H9 (cell line): ENCODE measurements around the gene MRPS21. TPM values are rescaled to one million over a fixed set of nuclear protein-coding genes. Genes with fewer than 3 reads are reported as not detected.
A peak's percentile ranks its signal among the peaks of the same experiment; 100 is the strongest.

Source experiments
- DNase-seq: peaks from one replicate; pipeline ENCODE4 v3.0.0-alpha.2; 2017
- H2AFZ ChIP-seq: one replicate; pipeline ENCODE4 v1.6.1; 2013; ENCODE audit warnings: mild to moderate bottlenecking, low read length, control low read depth, moderate library complexity
- H2AK5ac ChIP-seq: 2 replicates; pipeline ENCODE4 v1.6.1; 2013; ENCODE audit warnings: low read length, control low read depth, mixed read lengths; ENCODE audit not compliant: insufficient read length
- H2BK120ac ChIP-seq: one replicate; pipeline ENCODE4 v1.6.1; 2013; ENCODE audit warnings: low read depth, mild to moderate bottlenecking, low read length, control low read depth, inconsistent platforms; ENCODE audit not compliant: poor library complexity, severe bottlenecking
- H2BK12ac ChIP-seq: 2 replicates; pipeline ENCODE4 v1.6.1; 2013; ENCODE audit warnings: low read length, control low read depth, mixed read lengths, low read depth; ENCODE audit not compliant: insufficient read length
- H2BK15ac ChIP-seq: 2 replicates; pipeline ENCODE4 v1.6.1; 2013; ENCODE audit warnings: low read depth, low read length, control low read depth
- H2BK20ac ChIP-seq: one replicate; pipeline ENCODE4 v1.6.1; 2013; ENCODE audit warnings: low read depth, mild to moderate bottlenecking, low read length, control low read depth, inconsistent platforms; ENCODE audit not compliant: poor library complexity, severe bottlenecking
- H2BK5ac ChIP-seq: 2 replicates; pipeline ENCODE4 v1.6.1; 2013; ENCODE audit warnings: low read length, control low read depth, mixed read lengths; ENCODE audit not compliant: insufficient read length
- H3K14ac ChIP-seq: 2 replicates; pipeline ENCODE4 v1.6.1; 2013; ENCODE audit warnings: low read length, control low read depth; ENCODE audit not compliant: insufficient read depth
- H3K18ac ChIP-seq: 2 replicates; pipeline ENCODE4 v1.6.1; 2013; ENCODE audit warnings: low read depth, mild to moderate bottlenecking, mixed read lengths, low read length, control low read depth; ENCODE audit not compliant: insufficient read length
- H3K23ac ChIP-seq: 2 replicates; pipeline ENCODE4 v1.6.1; 2013; ENCODE audit warnings: low read length, control low read depth, mixed read lengths, low read depth; ENCODE audit not compliant: insufficient read length
- H3K23me2 ChIP-seq: 2 replicates; pipeline ENCODE4 v1.6.1; 2013; ENCODE audit warnings: low read depth, mild to moderate bottlenecking, mixed read lengths, low read length, control low read depth; ENCODE audit not compliant: insufficient read length, poor library complexity, severe bottlenecking
- H3K27ac ChIP-seq: 2 replicates; pipeline ENCODE4 v1.5.1; 2013; ENCODE audit warnings: low read length, control low read depth, mixed read lengths, low read depth; ENCODE audit not compliant: insufficient read length
- H3K27me3 ChIP-seq: 2 replicates; pipeline ENCODE4 v1.6.1; 2013; ENCODE audit warnings: low read length, control low read depth, inconsistent platforms; ENCODE audit not compliant: insufficient read depth
- H3K4ac ChIP-seq: 2 replicates; pipeline ENCODE4 v1.6.1; 2013; ENCODE audit warnings: low read depth, mild to moderate bottlenecking, control low read depth, inconsistent platforms, low read length, moderate library complexity
- H3K4me1 ChIP-seq: 2 replicates; pipeline ENCODE4 v1.6.1; 2013; ENCODE audit warnings: low read length, control low read depth, inconsistent platforms; ENCODE audit not compliant: insufficient read depth
- H3K4me2 ChIP-seq: 2 replicates; pipeline ENCODE4 v1.6.1; 2013; ENCODE audit warnings: low read length, control low read depth, mixed read lengths; ENCODE audit not compliant: insufficient read length, insufficient read depth
- H3K56ac ChIP-seq: 2 replicates; pipeline ENCODE4 v1.6.1; 2013; ENCODE audit warnings: low read depth, mild to moderate bottlenecking, mixed read lengths, low read length, control low read depth; ENCODE audit not compliant: insufficient read length
- H3K79me1 ChIP-seq: 2 replicates; pipeline ENCODE4 v1.6.1; 2013; ENCODE audit warnings: low read depth, mild to moderate bottlenecking, moderate library complexity, low read length, control low read depth, inconsistent platforms; ENCODE audit not compliant: insufficient read depth, poor library complexity, severe bottlenecking
- H3K79me2 ChIP-seq: 2 replicates; pipeline ENCODE4 v1.6.1; 2013; ENCODE audit warnings: low read length, control low read depth, inconsistent platforms; ENCODE audit not compliant: insufficient read depth
- H3K9ac ChIP-seq: 2 replicates; pipeline ENCODE4 v1.6.1; 2013; ENCODE audit warnings: low read length, control low read depth, mixed read lengths; ENCODE audit not compliant: insufficient read length; ENCODE audit errors: extremely low read depth
- H3K9me3 ChIP-seq: one replicate; pipeline ENCODE4 v1.6.1; 2013; ENCODE audit warnings: low read depth, low read length, inconsistent platforms; ENCODE audit not compliant: control insufficient read depth
- H3T11ph ChIP-seq: one replicate; pipeline ENCODE4 v1.6.1; 2013; ENCODE audit warnings: mild to moderate bottlenecking, low read length, control low read depth, inconsistent platforms
- H4K20me1 ChIP-seq: one replicate; pipeline ENCODE4 v1.6.1; 2013; ENCODE audit not compliant: control insufficient read depth, insufficient read length, insufficient read depth
- H4K5ac ChIP-seq: 2 replicates; pipeline ENCODE4 v1.6.1; 2013; ENCODE audit warnings: low read depth, mild to moderate bottlenecking, mixed read lengths, low read length, control low read depth; ENCODE audit not compliant: insufficient read length
- H4K8ac ChIP-seq: replicated peaks from 2 replicates; pipeline ENCODE4 v1.6.1; 2013; ENCODE audit warnings: low read length, control low read depth, mixed read lengths, low read depth; ENCODE audit not compliant: insufficient read length
- H4K91ac ChIP-seq: 2 replicates; pipeline ENCODE4 v1.6.1; 2013; ENCODE audit warnings: low read depth, mild to moderate bottlenecking, moderate library complexity, mixed read lengths, low read length, control low read depth; ENCODE audit not compliant: insufficient read length
- H3K27ac Mint-ChIP-seq, 3 experiments: 2 replicates in 2 of 3; 3 replicates in 1 of 3; pipeline ENCODE4 v1.8.0; 2020 to 2021; ENCODE audit warnings: mixed read lengths in 3 of 3, mild to moderate bottlenecking in 1 of 3, moderate library complexity in 1 of 3
- H3K27me3 Mint-ChIP-seq: 2 replicates; pipeline ENCODE4 v1.8.0; 2021; ENCODE audit warnings: low read depth, mild to moderate bottlenecking, moderate library complexity, mixed read lengths
- H3K36me3 Mint-ChIP-seq, 3 experiments: 2 replicates in 2 of 3; 3 replicates in 1 of 3; pipeline ENCODE4 v1.8.0; 2020 to 2021; ENCODE audit warnings: low read depth in 3 of 3, mixed read lengths in 3 of 3; ENCODE audit not compliant: insufficient read depth in 1 of 3
- H3K4me1 Mint-ChIP-seq, 2 experiments: 2 replicates each; pipeline ENCODE4 v1.8.0; 2020; ENCODE audit warnings: mixed read lengths in 2 of 2
- H3K4me3 Mint-ChIP-seq, 2 experiments: 2 replicates in 1 of 2; 3 replicates in 1 of 2; pipeline ENCODE4 v1.8.0; 2020 to 2021; ENCODE audit warnings: mild to moderate bottlenecking in 2 of 2, mixed read lengths in 2 of 2, moderate library complexity in 1 of 2
- H3K9me3 Mint-ChIP-seq, 2 experiments: 2 replicates in 1 of 2; 3 replicates in 1 of 2; pipeline ENCODE4 v1.8.0; 2020; ENCODE audit warnings: mild to moderate bottlenecking in 2 of 2, mixed read lengths in 2 of 2, moderate library complexity in 1 of 2
- WGBS: extraction: QIAGEN DNeasy Blood & Tissue Kit; methylation state at CpG from one replicate; pipeline ENCODE4 v1.1.7; 2013; ENCODE audit warnings: missing lambda C conversion rate, low lambda C conversion rate, mixed read lengths; ENCODE audit not compliant: insufficient read length; ENCODE audit errors: extremely low coverage; 5-methylcytosine and 5-hydroxymethylcytosine counted together
- total RNA-seq: library from RNA; stranded (reverse); gene quantifications from 2 replicates; pipeline ENCODE4 v1.2.1, GENCODE V29; 2021
- TF ChIP-seq, protein P1 (sequence below): fragments of 200-600 bp; sonication (generic); conservative IDR thresholded peaks from 3 replicates; pipeline ENCODE4 v1.8.0; 2021; ENCODE audit warnings: antibody characterized with exemption, mild to moderate bottlenecking

The MRPS21 gene
- total RNA-seq, 1 experiment from 2014 or later = 113 TPM

DNA sequence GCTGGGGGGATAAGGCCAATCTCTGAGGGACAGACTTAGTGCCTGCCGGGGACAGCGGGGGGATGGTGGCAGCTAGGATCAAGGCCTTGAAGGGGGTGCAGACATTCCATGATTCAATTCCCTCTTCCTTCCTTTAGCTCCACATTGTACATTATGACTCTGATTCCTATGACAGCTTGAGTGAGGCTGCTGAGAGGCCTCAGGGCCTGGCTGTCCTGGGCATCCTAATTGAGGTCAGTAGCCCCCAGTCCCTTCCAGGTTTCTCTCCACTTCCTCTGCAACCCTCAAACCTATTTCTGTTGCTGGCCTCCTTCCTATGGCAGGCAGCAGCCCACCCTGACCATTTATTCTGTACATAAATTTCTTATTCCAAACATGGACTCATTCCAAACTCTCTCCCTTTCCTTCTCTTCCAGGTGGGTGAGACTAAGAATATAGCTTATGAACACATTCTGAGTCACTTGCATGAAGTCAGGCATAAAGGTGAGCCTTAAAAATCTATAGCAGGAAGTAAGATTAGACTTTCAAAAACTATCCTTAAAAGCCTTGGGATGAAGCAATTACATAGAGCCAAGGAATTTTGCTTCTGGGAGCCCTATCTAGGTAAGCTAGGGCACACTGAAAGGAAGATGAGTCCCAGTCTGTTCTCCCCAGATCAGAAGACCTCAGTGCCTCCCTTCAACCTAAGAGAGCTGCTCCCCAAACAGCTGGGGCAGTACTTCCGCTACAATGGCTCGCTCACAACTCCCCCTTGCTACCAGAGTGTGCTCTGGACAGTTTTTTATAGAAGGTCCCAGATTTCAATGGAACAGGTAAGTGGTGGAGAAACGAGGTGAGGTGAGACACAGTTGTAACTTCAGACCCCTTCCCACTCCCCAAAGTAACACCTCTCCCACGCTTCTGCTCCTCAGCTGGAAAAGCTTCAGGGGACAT lies 31.0 kb upstream of the MRPS21 start:
- TF ChIP-seq, protein P1, sequence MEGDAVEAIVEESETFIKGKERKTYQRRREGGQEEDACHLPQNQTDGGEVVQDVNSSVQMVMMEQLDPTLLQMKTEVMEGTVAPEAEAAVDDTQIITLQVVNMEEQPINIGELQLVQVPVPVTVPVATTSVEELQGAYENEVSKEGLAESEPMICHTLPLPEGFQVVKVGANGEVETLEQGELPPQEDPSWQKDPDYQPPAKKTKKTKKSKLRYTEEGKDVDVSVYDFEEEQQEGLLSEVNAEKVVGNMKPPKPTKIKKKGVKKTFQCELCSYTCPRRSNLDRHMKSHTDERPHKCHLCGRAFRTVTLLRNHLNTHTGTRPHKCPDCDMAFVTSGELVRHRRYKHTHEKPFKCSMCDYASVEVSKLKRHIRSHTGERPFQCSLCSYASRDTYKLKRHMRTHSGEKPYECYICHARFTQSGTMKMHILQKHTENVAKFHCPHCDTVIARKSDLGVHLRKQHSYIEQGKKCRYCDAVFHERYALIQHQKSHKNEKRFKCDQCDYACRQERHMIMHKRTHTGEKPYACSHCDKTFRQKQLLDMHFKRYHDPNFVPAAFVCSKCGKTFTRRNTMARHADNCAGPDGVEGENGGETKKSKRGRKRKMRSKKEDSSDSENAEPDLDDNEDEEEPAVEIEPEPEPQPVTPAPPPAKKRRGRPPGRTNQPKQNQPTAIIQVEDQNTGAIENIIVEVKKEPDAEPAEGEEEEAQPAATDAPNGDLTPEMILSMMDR = no peak
- H2BK20ac ChIP-seq = no peak overlapping the region
- H3K9me3 ChIP-seq = no peaks in the 10 kb centered on the region
- no peak overlapping the region for H3K27ac ChIP-seq
- peaks cover 28% of the 10 kb centered on the region for H3K23me2 ChIP-seq
- no peaks in the 10 kb centered on the region for H3K27me3 ChIP-seq
- H3K79me2 ChIP-seq = peaks cover under 1% of the 10 kb centered on the region; the same call in 1 of the 2 replicates
- H2BK5ac ChIP-seq = no peak overlapping the region
- DNase-seq = no peak
- H3K18ac ChIP-seq = no peak overlapping the region
- H2AFZ ChIP-seq = no peak overlapping the region
- no peak overlapping the region for H2BK120ac ChIP-seq
- no peak overlapping the region for H4K8ac ChIP-seq
- H3K4me1 ChIP-seq = peaks cover 3% of the 10 kb centered on the region; the same call in 1 of the 2 replicates
- peak overlapping the region in 2 of 3 experiments; percentile 28 to 89; a peak in 4 of 7 replicates for H3K27ac Mint-ChIP-seq
- H3K79me1 ChIP-seq = no peaks in the 10 kb centered on the region
- H3K9me3 Mint-ChIP-seq = no peaks in the 10 kb centered on the region; a peak in 1 of 5 replicates
- H3K9ac ChIP-seq = no peak overlapping the region
- H2BK15ac ChIP-seq = no peak overlapping the region
- no peak overlapping the region for H4K5ac ChIP-seq
- peaks cover 39 to 42% of the 10 kb centered on the region in 2 experiments for H3K4me1 Mint-ChIP-seq
- H3K36me3 Mint-ChIP-seq = peaks cover 40 to 66% (median 64%) of the 10 kb centered on the region in 3 experiments
- no peak overlapping the region for H3T11ph ChIP-seq
- no peak overlapping the region for H3K4me2 ChIP-seq
- no peak overlapping the region for H2AK5ac ChIP-seq
- no peak overlapping the region for H3K23ac ChIP-seq
- no peaks in the 10 kb centered on the region for H3K27me3 Mint-ChIP-seq
- no peak overlapping the region for H4K91ac ChIP-seq
- no peaks in the 10 kb centered on the region for H4K20me1 ChIP-seq
- no peak overlapping the region for H3K14ac ChIP-seq
- H2BK12ac ChIP-seq = no peak overlapping the region
- H3K56ac ChIP-seq = no peak overlapping the region
- WGBS = no CpG with 5 or more reads among the region's 6 CpGs
- H3K4ac ChIP-seq = no peak overlapping the region
- H3K4me3 Mint-ChIP-seq = no peak overlapping the region
